HepG2 (cell line): ENCODE results near the gene RUNDC1. TPM values are rescaled to one million over a fixed set of nuclear protein-coding genes. Genes with fewer than 3 reads are reported as not detected.
A peak's percentile ranks its signal among the peaks of the same experiment; 100 is the strongest.

ENCODE experiments used
- FOXM1 ChIP-seq: sonication (generic); formaldehyde crosslinking; IDR thresholded peaks from 2 replicates; pipeline ENCODE4 v1.5.0; 2020; ENCODE audit warnings: missing genetic modification reagents
- KLF13 ChIP-seq: sonication (generic); formaldehyde crosslinking; IDR thresholded peaks from 2 replicates; pipeline ENCODE4 v1.4.0; 2020; ENCODE audit warnings: mild to moderate bottlenecking, missing genetic modification reagents
- MAFG ChIP-seq: sonication (generic); formaldehyde crosslinking; IDR thresholded peaks from 2 replicates; pipeline ENCODE4 v1.5.1; 2020; ENCODE audit warnings: mild to moderate bottlenecking, missing genetic modification reagents
- MYNN ChIP-seq: sonication (generic); formaldehyde crosslinking; IDR thresholded peaks from 2 replicates; pipeline ENCODE4 v1.4.0; 2020; ENCODE audit warnings: mild to moderate bottlenecking, low read depth, missing genetic modification reagents
- NR2F6 ChIP-seq, 2 experiments: IDR thresholded peaks; 2 replicates each; pipeline ENCODE4 v1.6.1; 2016; ENCODE audit warnings: antibody characterized with exemption in 1 of 2, mild to moderate bottlenecking in 1 of 2
- PCBP1 ChIP-seq: fragments of 200-400 bp; formaldehyde crosslinking; IDR thresholded peaks from 2 replicates; pipeline ENCODE4 v1.6.1; 2017; ENCODE audit warnings: mild to moderate bottlenecking, low read depth, low read length, borderline replicate concordance
- TGIF2 ChIP-seq: IDR thresholded peaks from 2 replicates; pipeline ENCODE4 v1.6.1; 2016; ENCODE audit warnings: control low read depth, missing compliant biosample characterization
- ZBTB21 ChIP-seq: sonication (generic); formaldehyde crosslinking; IDR thresholded peaks from 2 replicates; pipeline ENCODE4 v1.4.0; 2020; ENCODE audit warnings: missing genetic modification reagents
- ZNF800 ChIP-seq: sonication (generic); formaldehyde crosslinking; IDR thresholded peaks from 2 replicates; pipeline ENCODE4 v1.4.0; 2020; ENCODE audit warnings: missing genetic modification reagents
- polyA plus RNA-seq, 8 experiments: library from polyadenylated mRNA; depleted of rRNA in 3 of 8; stranded (reverse) in 7 of 8; unstranded in 1 of 8; fragments of >200 nt; fragmentation: Illumina TruSeq in 4 of 8; extraction: Trizol in 4 of 8; gene quantifications; 2 replicates each; pipeline versions ENCODE4 v1.2.1 to v1.2.3, GENCODE V29; 2011 to 2016; ENCODE audit warnings: low read depth in 4 of 8, missing spikeins in 1 of 8, mixed read lengths in 1 of 8; ENCODE audit not compliant: insufficient read depth in 1 of 8
- total RNA-seq, 5 experiments: library from RNA; depleted of rRNA; stranded (reverse); fragments of >200 nt; fragmentation: Illumina TruSeq; extraction: Trizol; gene quantifications; 2 replicates each; pipeline ENCODE4 v1.2.3, GENCODE V29; 2016; ENCODE audit warnings: low read depth in 1 of 5
- TF ChIP-seq, protein P1 (sequence below), 2 experiments: fragments of 450-650 bp in 1 of 2; sonication (generic) in 1 of 2; formaldehyde crosslinking in 1 of 2; IDR thresholded peaks; 2 replicates each; pipeline versions ENCODE4 v1.6.1 to v1.8.0; 2016 to 2022; ENCODE audit warnings: antibody characterized with exemption in 1 of 2, mild to moderate bottlenecking in 1 of 2, missing genetic modification reagents in 1 of 2
- TF ChIP-seq, protein P2 (sequence below): sonication (generic); formaldehyde crosslinking; IDR thresholded peaks from 2 replicates; pipeline ENCODE4 v1.4.0; 2020; ENCODE audit warnings: missing genetic modification reagents
- TF ChIP-seq, protein P3 (sequence below): sonication (generic); formaldehyde crosslinking; IDR thresholded peaks from 2 replicates; pipeline ENCODE4 v1.5.1; 2020; ENCODE audit warnings: mild to moderate bottlenecking, missing genetic modification reagents

The RUNDC1 gene
- total and polyA plus RNA-seq, 2 of the 13 experiments (the other 11 are each of a cell fraction or from before 2014, with no cell fraction given): 10.3 to 11.4 TPM

- TF ChIP-seq, protein P1, sequence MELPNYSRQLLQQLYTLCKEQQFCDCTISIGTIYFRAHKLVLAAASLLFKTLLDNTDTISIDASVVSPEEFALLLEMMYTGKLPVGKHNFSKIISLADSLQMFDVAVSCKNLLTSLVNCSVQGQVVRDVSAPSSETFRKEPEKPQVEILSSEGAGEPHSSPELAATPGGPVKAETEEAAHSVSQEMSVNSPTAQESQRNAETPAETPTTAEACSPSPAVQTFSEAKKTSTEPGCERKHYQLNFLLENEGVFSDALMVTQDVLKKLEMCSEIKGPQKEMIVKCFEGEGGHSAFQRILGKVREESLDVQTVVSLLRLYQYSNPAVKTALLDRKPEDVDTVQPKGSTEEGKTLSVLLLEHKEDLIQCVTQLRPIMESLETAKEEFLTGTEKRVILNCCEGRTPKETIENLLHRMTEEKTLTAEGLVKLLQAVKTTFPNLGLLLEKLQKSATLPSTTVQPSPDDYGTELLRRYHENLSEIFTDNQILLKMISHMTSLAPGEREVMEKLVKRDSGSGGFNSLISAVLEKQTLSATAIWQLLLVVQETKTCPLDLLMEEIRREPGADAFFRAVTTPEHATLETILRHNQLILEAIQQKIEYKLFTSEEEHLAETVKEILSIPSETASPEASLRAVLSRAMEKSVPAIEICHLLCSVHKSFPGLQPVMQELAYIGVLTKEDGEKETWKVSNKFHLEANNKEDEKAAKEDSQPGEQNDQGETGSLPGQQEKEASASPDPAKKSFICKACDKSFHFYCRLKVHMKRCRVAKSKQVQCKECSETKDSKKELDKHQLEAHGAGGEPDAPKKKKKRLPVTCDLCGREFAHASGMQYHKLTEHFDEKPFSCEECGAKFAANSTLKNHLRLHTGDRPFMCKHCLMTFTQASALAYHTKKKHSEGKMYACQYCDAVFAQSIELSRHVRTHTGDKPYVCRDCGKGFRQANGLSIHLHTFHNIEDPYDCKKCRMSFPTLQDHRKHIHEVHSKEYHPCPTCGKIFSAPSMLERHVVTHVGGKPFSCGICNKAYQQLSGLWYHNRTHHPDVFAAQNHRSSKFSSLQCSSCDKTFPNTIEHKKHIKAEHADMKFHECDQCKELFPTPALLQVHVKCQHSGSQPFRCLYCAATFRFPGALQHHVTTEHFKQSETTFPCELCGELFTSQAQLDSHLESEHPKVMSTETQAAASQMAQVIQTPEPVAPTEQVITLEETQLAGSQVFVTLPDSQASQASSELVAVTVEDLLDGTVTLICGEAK (IDR thresholded peaks at IDR 0.05): no peak
- TF ChIP-seq, protein P1 (CRISPR knock-in tag; IDR thresholded peaks at IDR 0.05): peak; percentile 61; the same call in 1 of the 2 replicates
- TF ChIP-seq MYNN (CRISPR knock-in tag) (no peak), NR2F6 (IDR thresholded peaks at IDR 0.05) (no peak; the same call in 1 of the 2 replicates), NR2F6 (CRISPR knock-in tag; IDR thresholded peaks at IDR 0.05) (peak; percentile 28; the same call in 1 of the 2 replicates), KLF13 (CRISPR knock-in tag) (no peak), ZNF800 (CRISPR knock-in tag) (no peak), PCBP1 (0 out of 2 replicates have a peak, but pooled peaks have one; percentile 43), MAFG (CRISPR knock-in tag) (no peak), TGIF2 (CRISPR knock-in tag) (no peak), FOXM1 (CRISPR knock-in tag) (no peak), ZBTB21 (CRISPR knock-in tag) (no peak)
- TF ChIP-seq, protein P2, sequence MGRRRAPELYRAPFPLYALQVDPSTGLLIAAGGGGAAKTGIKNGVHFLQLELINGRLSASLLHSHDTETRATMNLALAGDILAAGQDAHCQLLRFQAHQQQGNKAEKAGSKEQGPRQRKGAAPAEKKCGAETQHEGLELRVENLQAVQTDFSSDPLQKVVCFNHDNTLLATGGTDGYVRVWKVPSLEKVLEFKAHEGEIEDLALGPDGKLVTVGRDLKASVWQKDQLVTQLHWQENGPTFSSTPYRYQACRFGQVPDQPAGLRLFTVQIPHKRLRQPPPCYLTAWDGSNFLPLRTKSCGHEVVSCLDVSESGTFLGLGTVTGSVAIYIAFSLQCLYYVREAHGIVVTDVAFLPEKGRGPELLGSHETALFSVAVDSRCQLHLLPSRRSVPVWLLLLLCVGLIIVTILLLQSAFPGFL: no peak
- TF ChIP-seq, protein P3, sequence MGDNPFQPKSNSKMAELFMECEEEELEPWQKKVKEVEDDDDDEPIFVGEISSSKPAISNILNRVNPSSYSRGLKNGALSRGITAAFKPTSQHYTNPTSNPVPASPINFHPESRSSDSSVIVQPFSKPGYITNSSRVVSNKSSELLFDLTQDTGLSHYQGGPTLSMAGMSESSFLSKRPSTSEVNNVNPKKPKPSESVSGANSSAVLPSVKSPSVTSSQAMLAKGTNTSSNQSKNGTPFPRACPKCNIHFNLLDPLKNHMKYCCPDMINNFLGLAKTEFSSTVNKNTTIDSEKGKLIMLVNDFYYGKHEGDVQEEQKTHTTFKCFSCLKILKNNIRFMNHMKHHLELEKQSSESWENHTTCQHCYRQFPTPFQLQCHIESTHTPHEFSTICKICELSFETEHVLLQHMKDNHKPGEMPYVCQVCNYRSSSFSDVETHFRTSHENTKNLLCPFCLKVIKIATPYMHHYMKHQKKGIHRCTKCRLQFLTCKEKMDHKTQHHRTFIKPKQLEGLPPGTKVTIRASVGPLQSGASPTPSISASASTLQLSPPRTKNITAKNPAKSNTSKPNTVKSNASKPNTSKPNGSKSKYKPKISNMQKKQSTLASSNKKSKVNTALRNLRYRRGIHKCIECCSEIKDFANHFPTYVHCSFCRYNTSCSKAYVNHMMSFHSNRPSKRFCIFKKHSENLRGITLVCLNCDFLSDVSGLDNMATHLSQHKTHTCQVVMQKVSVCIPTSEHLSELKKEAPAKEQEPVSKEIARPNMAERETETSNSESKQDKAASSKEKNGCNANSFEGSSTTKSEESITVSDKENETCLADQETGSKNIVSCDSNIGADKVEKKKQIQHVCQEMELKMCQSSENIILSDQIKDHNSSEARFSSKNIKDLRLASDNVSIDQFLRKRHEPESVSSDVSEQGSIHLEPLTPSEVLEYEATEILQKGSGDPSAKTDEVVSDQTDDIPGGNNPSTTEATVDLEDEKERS (CRISPR knock-in tag): peak; percentile 64; the same call in 1 of the 2 replicates
These were observed 26.5 kb downstream of the RUNDC1 start, which contains the start of gene IFI35 (continued) for GRCh38 chr17:43006639-43007551.
